GM21619 (cell line): Measurements from ENCODE around the gene SLC11A2.
"Not testable (repeated sequence)": the region's sequence is repeated elsewhere in the genome, so short reads cannot be mapped to it uniquely, and the experiment has no call there.

Experiments used
- ATAC-seq: cut with Tn5 transposase; IDR thresholded peaks from one replicate; pipeline ENCODE4 v1.9.1; 2021; ENCODE audit not compliant: unreplicated experiment

Gene SLC11A2

GRCh38 chr12:50991291-50991690, 34.9 kb downstream of the SLC11A2 start:
- ATAC-seq = no peak

GRCh38 chr12:50990791-50991190, 35.4 kb downstream of the SLC11A2 start:
- no peak for ATAC-seq

- no peak for ATAC-seq
These were observed 35.9 kb downstream of the SLC11A2 start for GRCh38 chr12:50990147-50990727.

- no peak for ATAC-seq
These were observed 37.3 kb downstream of the SLC11A2 start for GRCh38 chr12:50988871-50989270.

GRCh38 chr12:50988051-50988450, 38.1 kb downstream of the SLC11A2 start:
- ATAC-seq = no peak

GRCh38 chr12:50986966-50987737, 39.0 kb downstream of the SLC11A2 start:
- ATAC-seq = no peak

GRCh38 chr12:50985322-50985721, 40.9 kb downstream of the SLC11A2 start:
- ATAC-seq = no peak

- ATAC-seq = no peak
These were observed 41.4 kb downstream of the SLC11A2 start for GRCh38 chr12:50984586-50985298.

GRCh38 chr12:50981319-50982239, 44.6 kb downstream of the SLC11A2 start:
- no peak for ATAC-seq

GRCh38 chr12:50980545-50980944, 45.6 kb downstream of the SLC11A2 start:
- ATAC-seq = no peak

GRCh38 chr12:50979369-50980052, 46.7 kb downstream of the SLC11A2 start:
- ATAC-seq = no peak

- ATAC-seq = no peak
These were observed 54.2 kb downstream of the SLC11A2 start for GRCh38 chr12:50971946-50972345.

GRCh38 chr12:50964432-50964831, 61.8 kb downstream of the SLC11A2 start:
- no peak for ATAC-seq

GRCh38 chr12:50961708-50962107, 64.5 kb downstream of the SLC11A2 start:
- no peak for ATAC-seq

GRCh38 chr12:50960130-50960529, 66.1 kb downstream of the SLC11A2 start:
- no peak for ATAC-seq

- no peak for ATAC-seq
These were observed 70.5 kb downstream of the SLC11A2 start for GRCh38 chr12:50955697-50956096.

GRCh38 chr12:50955288-50955687, 70.9 kb downstream of the SLC11A2 start:
- ATAC-seq = no peak

- ATAC-seq = not testable (repeated sequence)
These were observed 71.4 kb downstream of the SLC11A2 start for GRCh38 chr12:50954789-50955188.

GRCh38 chr12:50953047-50953446, 73.1 kb downstream of the SLC11A2 start:
- no peak for ATAC-seq

- no peak for ATAC-seq
These were observed 73.7 kb downstream of the SLC11A2 start, which contains the start of gene HIGD1C for GRCh38 chr12:50952510-50952909. Gene HIGD1C, plus strand, starts transcription at chr12:50952544. Its CDS starts 1,455 bp downstream, at chr12:50953999.
